GM12878 (cell line): ENCODE results near the gene BCL2L14.

Experiments
- BCLAF1 ChIP-seq: fragments of 450-650 bp; IDR thresholded peaks from 2 replicates; pipeline ENCODE4 v1.6.1; 2017; ENCODE audit warnings: antibody characterized with exemption, mild to moderate bottlenecking, moderate library complexity
- BMI1 ChIP-seq: fragments of 450-650 bp; IDR thresholded peaks from 2 replicates; pipeline ENCODE4 v1.6.1; 2016; ENCODE audit warnings: mild to moderate bottlenecking, moderate library complexity, borderline replicate concordance
- EP300 ChIP-seq, 2 experiments: fragments of 150-350 bp in 1 of 2; IDR thresholded peaks; 2 replicates each; pipeline ENCODE4 v1.6.1; 2011 to 2012; ENCODE audit warnings: low read depth in 2 of 2, low read length in 2 of 2, borderline replicate concordance in 1 of 2, improper control_type of control experiment in 1 of 2, inconsistent platforms in 1 of 2; ENCODE audit not compliant: control insufficient read depth in 1 of 2
- ETV6 ChIP-seq, 2 experiments: fragments of 450-650 bp in 1 of 2; IDR thresholded peaks in 1 of 2; conservative IDR thresholded peaks in 1 of 2; 2 replicates each; pipeline ENCODE4 v1.6.1; 2014; ENCODE audit warnings: antibody characterized with exemption in 1 of 2, borderline replicate concordance in 1 of 2, low read depth in 1 of 2, mild to moderate bottlenecking in 1 of 2, moderate library complexity in 1 of 2
- GABPA ChIP-seq: IDR thresholded peaks from 2 replicates; pipeline ENCODE4 v1.6.1; 2014; ENCODE audit warnings: antibody characterized with exemption, low read depth, mild to moderate bottlenecking, inconsistent platforms
- NBN ChIP-seq: fragments of 450-650 bp; IDR thresholded peaks from 2 replicates; pipeline ENCODE4 v1.6.1; 2016
- POLR2A ChIP-seq: IDR thresholded peaks from 2 replicates; pipeline ENCODE4 v1.6.1; 2011; ENCODE audit warnings: low read depth, mild to moderate bottlenecking, low read length
- RELB ChIP-seq: fragments of 450-650 bp; IDR thresholded peaks from 2 replicates; pipeline ENCODE4 v1.6.1; 2017; ENCODE audit warnings: low read depth, mild to moderate bottlenecking, moderate library complexity
- YY1 ChIP-seq: IDR thresholded peaks from 2 replicates; pipeline ENCODE4 v1.6.1; 2011; ENCODE audit warnings: low read depth, mild to moderate bottlenecking, low read length
- TF ChIP-seq, protein P1 (sequence below), 3 experiments: IDR thresholded peaks in 2 of 3; conservative IDR thresholded peaks in 1 of 3; 2 replicates each; pipeline ENCODE4 v1.5.1; 2011; ENCODE audit warnings: low read depth in 3 of 3, low read length in 3 of 3, mild to moderate bottlenecking in 3 of 3, control low read depth in 2 of 3, moderate library complexity in 2 of 3, inconsistent platforms in 1 of 3, mixed read lengths in 1 of 3; ENCODE audit not compliant: control insufficient read depth in 2 of 3, insufficient read depth in 1 of 3; ENCODE audit errors: extremely low read depth in 1 of 3
- TF ChIP-seq, protein P2 (sequence below): fragments of 450-650 bp; IDR thresholded peaks from 2 replicates; pipeline ENCODE4 v1.6.1; 2017; ENCODE audit warnings: mild to moderate bottlenecking, moderate library complexity

DNA sequence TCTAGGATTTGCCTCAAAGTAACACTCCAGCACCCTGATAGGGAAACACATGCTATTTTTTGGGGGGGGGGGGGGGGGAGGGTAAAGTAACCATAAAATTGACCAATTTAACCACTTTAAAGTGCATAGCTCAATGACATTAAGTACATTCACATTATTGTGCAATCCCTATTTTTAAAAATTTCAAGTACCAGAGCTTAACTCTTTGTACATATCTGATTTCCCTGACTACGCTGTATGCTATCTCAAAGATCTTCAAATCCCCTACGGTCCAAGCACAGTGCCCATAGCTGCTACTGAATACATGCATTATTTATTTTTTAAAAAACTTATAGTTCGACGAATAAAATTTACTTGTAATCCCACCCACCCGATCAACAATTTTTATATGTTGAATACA lies 63.0 kb downstream of the BCL2L14 start:
- TF ChIP-seq, protein P1, sequence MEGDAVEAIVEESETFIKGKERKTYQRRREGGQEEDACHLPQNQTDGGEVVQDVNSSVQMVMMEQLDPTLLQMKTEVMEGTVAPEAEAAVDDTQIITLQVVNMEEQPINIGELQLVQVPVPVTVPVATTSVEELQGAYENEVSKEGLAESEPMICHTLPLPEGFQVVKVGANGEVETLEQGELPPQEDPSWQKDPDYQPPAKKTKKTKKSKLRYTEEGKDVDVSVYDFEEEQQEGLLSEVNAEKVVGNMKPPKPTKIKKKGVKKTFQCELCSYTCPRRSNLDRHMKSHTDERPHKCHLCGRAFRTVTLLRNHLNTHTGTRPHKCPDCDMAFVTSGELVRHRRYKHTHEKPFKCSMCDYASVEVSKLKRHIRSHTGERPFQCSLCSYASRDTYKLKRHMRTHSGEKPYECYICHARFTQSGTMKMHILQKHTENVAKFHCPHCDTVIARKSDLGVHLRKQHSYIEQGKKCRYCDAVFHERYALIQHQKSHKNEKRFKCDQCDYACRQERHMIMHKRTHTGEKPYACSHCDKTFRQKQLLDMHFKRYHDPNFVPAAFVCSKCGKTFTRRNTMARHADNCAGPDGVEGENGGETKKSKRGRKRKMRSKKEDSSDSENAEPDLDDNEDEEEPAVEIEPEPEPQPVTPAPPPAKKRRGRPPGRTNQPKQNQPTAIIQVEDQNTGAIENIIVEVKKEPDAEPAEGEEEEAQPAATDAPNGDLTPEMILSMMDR (IDR thresholded peaks at IDR 0.05 in 2 of 3, conservative IDR thresholded peaks at IDR 0.05 in 1 of 3; ENCODE audit: control insufficient read depth in 2 of 3, extremely low read depth in 1 of 3, insufficient read depth in 1 of 3, low read depth in 3 of 3, low read length in 3 of 3) = no peak
- TF ChIP-seq EP300 (IDR thresholded peaks at IDR 0.05; ENCODE audit: borderline replicate concordance in 1 of 2, control insufficient read depth in 1 of 2, low read depth in 2 of 2, low read length in 2 of 2) (no peak), ETV6 (conservative IDR thresholded peaks at IDR 0.05 in 1 of 2, IDR thresholded peaks at IDR 0.05 in 1 of 2; ENCODE audit: borderline replicate concordance in 1 of 2, low read depth in 1 of 2) (no peak), RELB (no peak), BCLAF1 (no peak), POLR2A (no peak), GABPA (no peak), NBN (no peak), BMI1 (no peak), YY1 (no peak)
- TF ChIP-seq, protein P2, sequence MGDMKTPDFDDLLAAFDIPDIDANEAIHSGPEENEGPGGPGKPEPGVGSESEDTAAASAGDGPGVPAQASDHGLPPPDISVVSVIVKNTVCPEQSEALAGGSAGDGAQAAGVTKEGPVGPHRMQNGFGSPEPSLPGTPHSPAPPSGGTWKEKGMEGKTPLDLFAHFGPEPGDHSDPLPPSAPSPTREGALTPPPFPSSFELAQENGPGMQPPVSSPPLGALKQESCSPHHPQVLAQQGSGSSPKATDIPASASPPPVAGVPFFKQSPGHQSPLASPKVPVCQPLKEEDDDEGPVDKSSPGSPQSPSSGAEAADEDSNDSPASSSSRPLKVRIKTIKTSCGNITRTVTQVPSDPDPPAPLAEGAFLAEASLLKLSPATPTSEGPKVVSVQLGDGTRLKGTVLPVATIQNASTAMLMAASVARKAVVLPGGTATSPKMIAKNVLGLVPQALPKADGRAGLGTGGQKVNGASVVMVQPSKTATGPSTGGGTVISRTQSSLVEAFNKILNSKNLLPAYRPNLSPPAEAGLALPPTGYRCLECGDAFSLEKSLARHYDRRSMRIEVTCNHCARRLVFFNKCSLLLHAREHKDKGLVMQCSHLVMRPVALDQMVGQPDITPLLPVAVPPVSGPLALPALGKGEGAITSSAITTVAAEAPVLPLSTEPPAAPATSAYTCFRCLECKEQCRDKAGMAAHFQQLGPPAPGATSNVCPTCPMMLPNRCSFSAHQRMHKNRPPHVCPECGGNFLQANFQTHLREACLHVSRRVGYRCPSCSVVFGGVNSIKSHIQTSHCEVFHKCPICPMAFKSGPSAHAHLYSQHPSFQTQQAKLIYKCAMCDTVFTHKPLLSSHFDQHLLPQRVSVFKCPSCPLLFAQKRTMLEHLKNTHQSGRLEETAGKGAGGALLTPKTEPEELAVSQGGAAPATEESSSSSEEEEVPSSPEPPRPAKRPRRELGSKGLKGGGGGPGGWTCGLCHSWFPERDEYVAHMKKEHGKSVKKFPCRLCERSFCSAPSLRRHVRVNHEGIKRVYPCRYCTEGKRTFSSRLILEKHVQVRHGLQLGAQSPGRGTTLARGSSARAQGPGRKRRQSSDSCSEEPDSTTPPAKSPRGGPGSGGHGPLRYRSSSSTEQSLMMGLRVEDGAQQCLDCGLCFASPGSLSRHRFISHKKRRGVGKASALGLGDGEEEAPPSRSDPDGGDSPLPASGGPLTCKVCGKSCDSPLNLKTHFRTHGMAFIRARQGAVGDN = no peak
